A549 treated with ZK216348 at 1 μM for 4 hours (cell line): ENCODE data around the gene ARMH2. TPM values are rescaled to one million over a fixed set of nuclear protein-coding genes. Genes with fewer than 3 reads are reported as not detected.

ENCODE experiments used
- total RNA-seq: library from RNA; stranded (reverse); fragments of 200-300 nt; extraction: Qiagen RNA extraction; gene quantifications from 5 replicates; pipeline ENCODE4 v1.2.3, GENCODE V29; 2022; ENCODE audit warnings: low read depth

Gene ARMH2
- not detected in 5 replicates for total RNA-seq

DNA sequence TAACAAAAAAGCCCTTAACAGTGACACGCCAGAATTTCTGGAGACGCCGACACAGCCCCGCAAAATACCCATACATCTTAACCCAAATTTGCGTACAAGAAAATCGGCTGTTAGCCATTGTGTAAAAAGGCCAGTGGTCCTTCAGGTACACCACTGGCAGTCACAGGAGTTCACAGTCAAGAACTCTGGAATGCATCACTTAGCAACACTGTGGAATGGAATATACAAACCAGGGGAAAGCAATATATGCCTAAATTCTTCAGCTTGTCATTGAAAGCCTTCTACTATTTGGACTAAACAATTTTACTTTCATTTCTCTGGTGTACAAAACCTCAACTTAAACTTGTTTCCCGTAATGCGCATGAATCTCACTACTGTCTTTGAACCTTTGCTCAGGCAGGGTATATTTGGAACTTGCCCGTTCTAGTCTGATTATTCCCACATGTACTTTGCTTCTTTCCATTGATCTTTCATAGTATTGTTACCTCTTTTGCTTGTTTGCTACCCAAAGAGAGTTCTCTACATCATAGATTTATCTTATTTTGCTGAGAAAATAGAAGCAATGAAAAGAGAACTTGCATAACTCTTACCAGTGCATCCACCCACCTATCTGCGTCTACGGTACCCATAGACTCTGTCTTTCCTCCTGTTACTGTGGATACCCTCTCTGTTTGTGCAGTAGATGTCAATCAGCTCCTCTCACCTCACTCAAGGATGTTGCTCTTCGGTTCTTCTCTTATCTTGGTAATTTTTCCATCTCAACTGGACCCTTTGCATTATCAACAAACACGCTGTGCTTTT lies at the start of gene ARMH2:
Gene ARMH2, minus strand, starts transcription at position 178 of the 801 bp plus-strand sequence. Its CDS starts 60 bp downstream, at position 118.

DNA sequence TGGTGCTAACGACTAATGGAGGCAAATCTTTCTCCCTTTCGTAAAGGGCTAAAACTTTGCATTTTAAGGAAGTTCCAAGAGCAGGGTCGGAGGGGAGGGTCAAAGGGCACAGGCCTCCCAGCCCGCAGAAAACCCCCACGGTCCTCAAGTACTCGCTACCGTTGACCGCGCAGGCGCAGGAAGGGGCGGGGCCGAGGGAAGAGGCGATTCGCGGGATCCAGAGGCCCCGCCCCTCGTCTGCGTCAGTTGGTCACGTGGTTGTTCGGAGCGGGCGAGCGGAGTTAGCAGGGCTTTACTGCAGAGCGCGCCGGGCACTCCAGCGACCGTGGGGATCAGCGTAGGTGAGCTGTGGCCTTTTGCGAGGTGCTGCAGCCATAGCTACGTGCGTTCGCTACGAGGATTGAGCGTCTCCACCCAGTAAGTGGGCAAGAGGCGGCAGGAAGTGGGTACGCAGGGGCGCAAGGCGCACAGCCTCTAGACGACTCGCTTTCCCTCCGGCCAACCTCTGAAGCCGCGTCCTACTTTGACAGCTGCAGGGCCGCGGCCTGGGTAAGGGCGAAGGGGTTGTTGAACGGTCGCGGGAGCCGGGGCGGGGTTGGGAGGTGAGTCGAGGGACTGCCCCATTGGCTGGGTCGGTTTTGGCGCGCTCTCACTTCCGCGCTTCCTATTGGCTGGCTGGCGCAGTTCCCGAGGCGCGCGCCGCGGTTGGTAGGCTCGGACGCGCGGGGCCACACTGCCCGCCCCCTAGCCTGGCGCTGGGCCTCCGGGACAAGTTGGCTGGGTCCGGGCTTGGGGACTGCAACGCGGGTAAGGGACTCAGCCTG lies 23.8 kb downstream of the ARMH2 start, which contains the start of gene GMNN:
Gene GMNN, plus strand, starts transcription at position 242 of the 824 bp plus-strand sequence. CDS start 2,310 bp downstream, outside the sequence.

Other genes with a start within 250 kb of the ARMH2 start
- 2.3 to 2.7 TPM (median 2.4 TPM) in 5 replicates for gene KIAA0319, start 152.7 kb downstream of the ARMH2 start, total RNA-seq
- 28.1 to 36.7 TPM (median 32.8 TPM) in 5 replicates for gene TDP2, start 132.0 kb downstream of the ARMH2 start, total RNA-seq
- gene ACOT13, start 131.8 kb downstream of the ARMH2 start, total RNA-seq: 22.4 to 30.1 TPM (median 24.7 TPM) in 5 replicates
- 48.6 to 70.3 TPM (median 53.6 TPM) in 5 replicates for gene C6orf62, start 79.8 kb downstream of the ARMH2 start, total RNA-seq
- gene GMNN, start 24.0 kb downstream of the ARMH2 start, total RNA-seq: 50.7 to 92.0 TPM (median 56.1 TPM) in 5 replicates
- 0.13 to 0.31 TPM (median 0.25 TPM) in 5 replicates for gene RIPOR2, start 137.0 kb upstream of the ARMH2 start, total RNA-seq